ENCODE data around the gene CLEC16A.
A peak's percentile ranks its signal among the peaks of the same experiment; 100 is the strongest.

Gene CLEC16A

GRCh38 chr16:11036868-11037410 is 92.6 kb downstream of the CLEC16A start:
- H3K36me3 ChIP-seq (ENCODE audit: insufficient read depth, low read length): peaks cover 85% of the 10 kb centered on the region
- TF ChIP-seq EZH2 (IDR thresholded peaks at IDR 0.05; ENCODE audit: borderline replicate concordance, low read depth, low read length, severe bottlenecking): no peak
- TF ChIP-seq CTCF (IDR thresholded peaks at IDR 0.05; ENCODE audit: borderline replicate concordance, extremely low read depth, low read length, poor library complexity, severe bottlenecking): no peak
- H3K9me3 ChIP-seq (ENCODE audit: insufficient read depth, low read length, severe bottlenecking): no peaks in the 10 kb centered on the region
- no peak overlapping the region for H3K4me2 ChIP-seq (ENCODE audit: insufficient read depth, low read length)
- DNase-seq: no peak
- no peaks in the 10 kb centered on the region for H3K4me1 ChIP-seq (ENCODE audit: insufficient read depth, low read length)
- H4K20me1 ChIP-seq (ENCODE audit: insufficient read depth, low read length): no peaks in the 10 kb centered on the region
- H3K9ac ChIP-seq (ENCODE audit: low read depth, low read length): no peak overlapping the region
- no peak for ATAC-seq (ENCODE audit: insufficient read depth, low read depth)
- H3K4me3 ChIP-seq (ENCODE audit: low read depth in 1 of 2, low read length in 2 of 2): no peak overlapping the region
- H3K79me2 ChIP-seq (ENCODE audit: insufficient read depth, low read length): no peaks in the 10 kb centered on the region
- H2AFZ ChIP-seq (ENCODE audit: low read depth, low read length): no peak overlapping the region
- no peaks in the 10 kb centered on the region for H3K27me3 ChIP-seq (ENCODE audit: insufficient read depth, low read length, poor library complexity)
- no peak overlapping the region for H3K27ac ChIP-seq (ENCODE audit: low read length)

GRCh38 chr16:11038305-11038704 is 93.9 kb downstream of the CLEC16A start:
- ATAC-seq (ENCODE audit: insufficient read depth, low read depth): no peak
- H3K4me1 ChIP-seq (ENCODE audit: insufficient read depth, low read length): no peaks in the 10 kb centered on the region
- TF ChIP-seq CTCF (IDR thresholded peaks at IDR 0.05; ENCODE audit: borderline replicate concordance, extremely low read depth, low read length, poor library complexity, severe bottlenecking): no peak

GRCh38 chr16:11038777-11039176 is 94.4 kb downstream of the CLEC16A start:
- no peak overlapping the region for H3K4me2 ChIP-seq (ENCODE audit: insufficient read depth, low read length)
- no peak for TF ChIP-seq EZH2 (IDR thresholded peaks at IDR 0.05; ENCODE audit: borderline replicate concordance, low read depth, low read length, severe bottlenecking)
- no peak for TF ChIP-seq CTCF (IDR thresholded peaks at IDR 0.05; ENCODE audit: borderline replicate concordance, extremely low read depth, low read length, poor library complexity, severe bottlenecking)
- no peak for DNase-seq

More at GRCh38 chr16:11038305-11038704, 93.9 kb downstream of the CLEC16A start:
- no peaks in the 10 kb centered on the region for H3K27me3 ChIP-seq (ENCODE audit: insufficient read depth, low read length, poor library complexity)
- peaks cover 85% of the 10 kb centered on the region for H3K36me3 ChIP-seq (ENCODE audit: insufficient read depth, low read length)
- no peak overlapping the region for H3K4me3 ChIP-seq (ENCODE audit: low read depth in 1 of 2, low read length in 2 of 2)
- no peak overlapping the region for H2AFZ ChIP-seq (ENCODE audit: low read depth, low read length)
- H4K20me1 ChIP-seq (ENCODE audit: insufficient read depth, low read length): no peaks in the 10 kb centered on the region
- no peak overlapping the region for H3K4me2 ChIP-seq (ENCODE audit: insufficient read depth, low read length)
- H3K79me2 ChIP-seq (ENCODE audit: insufficient read depth, low read length): no peaks in the 10 kb centered on the region
- no peaks in the 10 kb centered on the region for H3K9me3 ChIP-seq (ENCODE audit: insufficient read depth, low read length, severe bottlenecking)
- H3K27ac ChIP-seq (ENCODE audit: low read length): peak overlapping the region; percentile 12; the same call in 1 of the 2 replicates
- H3K9ac ChIP-seq (ENCODE audit: low read depth, low read length): no peak overlapping the region
- DNase-seq: no peak

GRCh38 chr16:11039726-11040125 is 95.4 kb downstream of the CLEC16A start:
- H3K4me2 ChIP-seq (ENCODE audit: insufficient read depth, low read length): no peak overlapping the region
- 0 out of 2 replicates have a peak overlapping the region, but pooled peaks have one; percentile 39 for H3K27ac ChIP-seq (ENCODE audit: low read length)
- TF ChIP-seq EZH2 (IDR thresholded peaks at IDR 0.05; ENCODE audit: borderline replicate concordance, low read depth, low read length, severe bottlenecking): no peak
- no peak for TF ChIP-seq CTCF (IDR thresholded peaks at IDR 0.05; ENCODE audit: borderline replicate concordance, extremely low read depth, low read length, poor library complexity, severe bottlenecking)
- H3K27me3 ChIP-seq (ENCODE audit: insufficient read depth, low read length, poor library complexity): no peaks in the 10 kb centered on the region
- H3K9ac ChIP-seq (ENCODE audit: low read depth, low read length): no peak overlapping the region
- H3K9me3 ChIP-seq (ENCODE audit: insufficient read depth, low read length, severe bottlenecking): no peaks in the 10 kb centered on the region
- H3K79me2 ChIP-seq (ENCODE audit: insufficient read depth, low read length): no peaks in the 10 kb centered on the region
- no peak for ATAC-seq (ENCODE audit: insufficient read depth, low read depth)
- H3K36me3 ChIP-seq (ENCODE audit: insufficient read depth, low read length): peaks cover 78% of the 10 kb centered on the region
- DNase-seq: no peak
- no peaks in the 10 kb centered on the region for H3K4me1 ChIP-seq (ENCODE audit: insufficient read depth, low read length)
- H2AFZ ChIP-seq (ENCODE audit: low read depth, low read length): no peak overlapping the region
- H4K20me1 ChIP-seq (ENCODE audit: insufficient read depth, low read length): no peaks in the 10 kb centered on the region
- no peak overlapping the region for H3K4me3 ChIP-seq (ENCODE audit: low read depth in 1 of 2, low read length in 2 of 2)

More at GRCh38 chr16:11038777-11039176, 94.4 kb downstream of the CLEC16A start:
- no peak overlapping the region for H3K4me3 ChIP-seq (ENCODE audit: low read depth in 1 of 2, low read length in 2 of 2)
- H3K36me3 ChIP-seq (ENCODE audit: insufficient read depth, low read length): peaks cover 82% of the 10 kb centered on the region
- H3K79me2 ChIP-seq (ENCODE audit: insufficient read depth, low read length): no peaks in the 10 kb centered on the region
- no peaks in the 10 kb centered on the region for H4K20me1 ChIP-seq (ENCODE audit: insufficient read depth, low read length)
- no peaks in the 10 kb centered on the region for H3K4me1 ChIP-seq (ENCODE audit: insufficient read depth, low read length)
- H2AFZ ChIP-seq (ENCODE audit: low read depth, low read length): no peak overlapping the region
- H3K27ac ChIP-seq (ENCODE audit: low read length): no peak overlapping the region
- ATAC-seq (ENCODE audit: insufficient read depth, low read depth): no peak
- H3K9me3 ChIP-seq (ENCODE audit: insufficient read depth, low read length, severe bottlenecking): no peaks in the 10 kb centered on the region
- no peak overlapping the region for H3K9ac ChIP-seq (ENCODE audit: low read depth, low read length)
- H3K27me3 ChIP-seq (ENCODE audit: insufficient read depth, low read length, poor library complexity): no peaks in the 10 kb centered on the region
